AG09319 (cell line): Measurements from ENCODE around the gene LAMB4.

Experiments used
- DNase-seq: peaks from one replicate; pipeline ENCODE4 v3.0.0-alpha.2; 2010; ENCODE audit warnings: low read depth; ENCODE audit errors: extremely low read depth
- TF ChIP-seq, protein P1 (sequence below): IDR thresholded peaks from 2 replicates; pipeline ENCODE4 v1.5.1; 2011; ENCODE audit warnings: low read depth, mild to moderate bottlenecking, inconsistent platforms, low read length, moderate library complexity

Gene LAMB4

DNA sequence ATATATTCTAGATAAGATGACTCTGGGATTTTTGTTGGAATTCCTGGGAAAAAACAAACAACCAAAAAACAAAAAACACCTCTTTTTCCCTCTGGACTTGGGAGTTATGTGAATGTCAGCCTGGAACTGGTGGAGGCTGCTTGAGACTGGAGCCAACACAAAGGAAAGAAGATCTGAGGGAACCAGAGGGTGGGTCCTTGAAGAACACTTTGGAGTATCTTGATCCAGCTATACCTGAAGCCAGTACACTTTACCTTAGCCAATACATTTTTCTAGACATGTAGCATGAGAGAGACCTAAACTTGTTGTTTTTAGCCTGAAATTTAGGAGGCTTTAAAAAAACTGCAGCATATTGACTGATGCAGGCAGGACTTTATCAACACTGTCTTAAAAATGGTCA is 121.3 kb downstream of the LAMB4 start:
- TF ChIP-seq, protein P1, sequence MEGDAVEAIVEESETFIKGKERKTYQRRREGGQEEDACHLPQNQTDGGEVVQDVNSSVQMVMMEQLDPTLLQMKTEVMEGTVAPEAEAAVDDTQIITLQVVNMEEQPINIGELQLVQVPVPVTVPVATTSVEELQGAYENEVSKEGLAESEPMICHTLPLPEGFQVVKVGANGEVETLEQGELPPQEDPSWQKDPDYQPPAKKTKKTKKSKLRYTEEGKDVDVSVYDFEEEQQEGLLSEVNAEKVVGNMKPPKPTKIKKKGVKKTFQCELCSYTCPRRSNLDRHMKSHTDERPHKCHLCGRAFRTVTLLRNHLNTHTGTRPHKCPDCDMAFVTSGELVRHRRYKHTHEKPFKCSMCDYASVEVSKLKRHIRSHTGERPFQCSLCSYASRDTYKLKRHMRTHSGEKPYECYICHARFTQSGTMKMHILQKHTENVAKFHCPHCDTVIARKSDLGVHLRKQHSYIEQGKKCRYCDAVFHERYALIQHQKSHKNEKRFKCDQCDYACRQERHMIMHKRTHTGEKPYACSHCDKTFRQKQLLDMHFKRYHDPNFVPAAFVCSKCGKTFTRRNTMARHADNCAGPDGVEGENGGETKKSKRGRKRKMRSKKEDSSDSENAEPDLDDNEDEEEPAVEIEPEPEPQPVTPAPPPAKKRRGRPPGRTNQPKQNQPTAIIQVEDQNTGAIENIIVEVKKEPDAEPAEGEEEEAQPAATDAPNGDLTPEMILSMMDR = no peak

DNA sequence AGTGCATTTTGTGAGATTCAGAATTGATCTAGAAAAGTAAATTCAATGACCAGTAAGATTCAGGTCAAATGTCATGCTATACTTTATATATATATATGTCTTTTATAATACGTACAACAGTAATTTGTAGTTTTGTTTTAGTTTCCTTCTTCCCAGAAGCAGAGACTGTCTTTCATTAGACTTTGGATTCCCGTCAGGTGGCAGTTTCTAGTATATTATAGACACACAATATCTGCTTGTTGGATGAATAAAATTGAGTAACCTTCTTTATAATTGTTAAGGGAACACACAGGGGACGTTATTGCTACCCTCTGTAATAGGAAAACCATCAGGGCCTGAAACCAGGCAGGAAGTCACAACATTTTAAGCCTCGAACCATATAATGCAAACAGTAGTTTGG is 121.9 kb downstream of the LAMB4 start:
- DNase-seq = no peak
- TF ChIP-seq, protein P1 = no peak

More for the DNA sequence above, 121.3 kb downstream of the LAMB4 start:
- no peak for DNase-seq

DNA sequence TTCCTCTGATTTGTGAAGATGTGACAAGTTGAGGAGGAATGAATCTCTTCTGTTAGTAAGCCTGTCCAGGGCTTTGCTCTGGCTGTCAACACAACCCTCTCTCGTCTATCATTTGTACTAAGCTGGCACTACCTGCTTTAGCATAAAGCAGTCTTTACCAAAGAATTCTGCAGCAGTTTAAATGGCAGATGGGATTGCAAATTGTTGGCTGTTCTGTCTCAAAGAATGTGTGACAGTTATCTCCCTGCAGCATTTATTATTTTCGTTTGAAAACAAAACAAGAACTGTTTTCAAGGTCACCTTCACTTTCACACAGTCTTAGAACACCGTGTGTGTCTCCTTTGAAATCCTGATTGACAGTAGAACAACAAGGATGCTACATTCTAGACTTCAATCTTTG is 122.4 kb downstream of the LAMB4 start:
- TF ChIP-seq, protein P1 = no peak

DNA sequence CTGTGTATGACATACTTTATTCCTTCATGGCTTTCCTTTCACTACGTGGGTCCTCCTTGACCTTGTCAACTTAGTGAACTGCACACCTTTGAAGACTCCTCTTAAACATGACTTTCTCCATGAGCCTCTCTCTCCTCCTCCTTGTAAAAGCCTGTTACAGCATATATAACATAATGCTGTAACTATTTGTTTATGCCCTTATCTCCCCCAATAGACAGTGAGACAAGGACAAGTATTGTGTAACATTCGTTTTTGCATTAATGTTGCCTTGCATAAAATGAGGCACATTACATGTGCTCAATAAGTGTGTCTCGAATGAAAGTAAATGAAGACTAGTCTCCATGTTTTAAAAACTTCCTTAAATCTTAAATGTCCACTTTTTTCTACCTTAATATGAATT is 122.9 kb downstream of the LAMB4 start:
- TF ChIP-seq, protein P1 = no peak
- no peak for DNase-seq

More for the DNA sequence above, 122.4 kb downstream of the LAMB4 start:
- no peak for DNase-seq

DNA sequence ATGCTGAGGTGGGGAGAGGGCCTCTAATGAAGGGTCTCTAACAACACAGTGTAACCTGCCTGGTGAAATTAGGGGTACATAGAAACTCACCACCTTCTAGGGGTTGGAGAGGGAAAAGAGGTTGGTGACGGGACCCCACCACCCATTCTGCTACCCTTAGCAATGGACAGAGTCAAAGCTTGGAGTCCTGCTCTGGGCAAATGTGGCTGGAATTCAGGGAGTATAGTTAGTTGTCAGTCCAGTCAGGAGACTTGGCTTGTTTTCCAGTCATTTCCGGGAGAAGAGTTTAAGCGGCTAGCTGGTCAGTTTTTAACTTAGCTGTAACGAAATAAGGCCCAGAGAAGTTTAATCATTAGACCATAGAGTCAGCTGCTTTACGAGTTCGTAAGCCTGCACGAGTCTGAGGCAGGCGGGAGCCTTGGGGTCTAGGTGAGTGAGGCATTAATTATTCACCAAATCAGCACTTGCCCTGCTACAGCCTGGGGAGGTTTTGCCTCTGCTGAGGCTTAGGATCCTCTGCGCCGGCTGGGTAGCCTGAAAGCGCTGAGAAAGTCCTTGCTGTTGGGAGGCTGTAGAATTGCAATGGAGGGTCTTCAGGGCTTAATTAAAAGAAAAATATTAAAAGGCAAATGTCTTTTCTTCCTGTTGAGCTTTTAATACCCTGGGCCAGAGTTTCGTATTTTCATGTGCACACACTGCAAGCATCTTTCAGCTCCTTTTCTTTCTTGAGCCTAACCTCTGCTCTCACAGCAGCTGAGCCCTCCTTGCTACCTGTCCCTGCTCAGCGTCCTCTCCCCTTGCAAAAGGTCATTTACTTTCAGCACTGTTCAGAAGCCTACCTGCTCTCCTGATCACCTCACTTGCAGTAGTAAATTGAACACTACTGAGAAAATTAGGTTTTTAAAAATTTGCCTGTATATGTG is 125.7 kb downstream of the LAMB4 start:
- TF ChIP-seq, protein P1 = no peak
- no peak for DNase-seq

DNA sequence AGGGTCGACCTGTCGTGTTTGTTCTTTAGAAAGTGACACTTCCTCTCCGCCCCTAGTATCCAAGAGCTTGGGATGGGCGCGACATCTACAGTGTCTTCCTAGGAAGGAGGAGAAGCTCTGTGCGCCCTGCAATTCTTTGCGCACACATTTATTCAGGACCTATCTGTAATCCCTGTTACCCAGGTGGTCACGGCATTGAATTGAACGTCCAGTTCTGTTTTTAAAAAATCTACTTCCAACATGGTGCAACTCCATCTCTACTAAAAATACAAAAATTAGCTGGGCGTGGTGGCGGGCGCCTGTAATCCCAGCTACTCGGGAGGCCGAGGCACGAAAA is 126.6 kb downstream of the LAMB4 start:
- TF ChIP-seq, protein P1 = no peak
- DNase-seq = no peak

DNA sequence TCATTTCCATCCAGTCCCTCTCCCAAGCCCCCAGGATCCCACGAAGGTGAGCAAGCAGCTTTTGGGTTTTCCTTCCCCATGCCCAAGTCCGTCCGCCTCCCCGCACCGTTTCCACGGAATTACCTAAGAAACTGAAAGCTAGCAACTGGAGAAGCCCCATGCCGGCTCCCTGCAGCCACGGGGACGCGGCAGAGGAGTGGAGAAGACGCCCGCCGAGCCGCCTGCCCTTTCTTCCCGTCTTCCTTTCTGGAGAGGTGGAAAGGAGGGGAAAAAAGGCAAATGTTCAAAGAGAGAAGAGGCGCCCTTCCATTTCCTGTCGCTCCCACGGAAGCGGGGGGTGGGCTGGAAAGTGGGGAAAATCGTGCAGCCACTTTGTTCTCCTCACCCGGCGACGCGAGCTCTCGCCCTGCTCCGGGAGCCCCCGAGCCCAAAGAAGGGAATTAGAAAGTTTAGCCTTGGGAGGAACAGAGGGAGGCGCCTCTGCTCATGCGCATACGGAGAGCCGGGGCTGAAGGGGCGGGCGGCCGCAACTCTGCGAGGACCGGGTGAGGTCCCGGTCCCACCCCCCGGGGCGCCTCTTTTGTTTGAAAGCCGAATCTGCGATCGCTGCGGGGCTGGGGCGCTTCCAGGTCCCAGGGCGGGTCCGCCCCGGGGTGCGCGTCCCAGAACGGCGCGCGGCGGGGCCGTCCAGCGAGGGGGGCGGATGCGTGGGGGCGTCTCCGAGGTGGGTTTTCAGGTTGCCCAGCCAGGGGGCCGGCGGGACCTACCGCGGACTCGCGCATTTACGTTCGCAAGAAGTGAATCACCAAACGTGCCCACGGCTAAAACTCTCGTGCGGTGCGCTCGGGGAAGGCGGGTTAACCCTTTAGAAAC is 127.2 kb downstream of the LAMB4 start, which contains the start of gene LAMB1:
Gene LAMB1 (minus strand): TSS at position 436 of the 873 bp plus-strand sequence. CDS start 276 bp downstream, at position 160.
- TF ChIP-seq, protein P1 = no peak; the same call in 1 of the 2 replicates
- no peak for DNase-seq
